HEK293 (cell line): ENCODE measurements around the gene LASP1.

ENCODE experiments used
- ATF2 ChIP-seq: fragments of 450-650 bp; formaldehyde crosslinking; IDR thresholded peaks from 2 replicates; pipeline ENCODE4 v1.5.1; 2016; ENCODE audit warnings: missing biosample characterization, missing genetic modification characterization, low read depth
- GLIS1 ChIP-seq: fragments of 450-650 bp; formaldehyde crosslinking; IDR thresholded peaks from 2 replicates; pipeline ENCODE4 v1.5.1; 2016; ENCODE audit warnings: missing biosample characterization, missing genetic modification characterization
- KLF16 ChIP-seq: fragments of 450-650 bp; formaldehyde crosslinking; IDR thresholded peaks from 2 replicates; pipeline ENCODE4 v1.5.1; 2017; ENCODE audit warnings: missing biosample characterization, missing genetic modification characterization
- KLF17 ChIP-seq: fragments of 450-650 bp; formaldehyde crosslinking; IDR thresholded peaks from 2 replicates; pipeline ENCODE4 v1.5.1; 2016; ENCODE audit warnings: missing biosample characterization, missing genetic modification characterization
- KLF9 ChIP-seq: fragments of 450-650 bp; formaldehyde crosslinking; IDR thresholded peaks from 2 replicates; pipeline ENCODE4 v1.5.1; 2016; ENCODE audit warnings: missing biosample characterization, missing genetic modification characterization, low read depth
- PRDM1 ChIP-seq: fragments of 450-650 bp; formaldehyde crosslinking; IDR thresholded peaks from 2 replicates; pipeline ENCODE4; 2016; ENCODE audit warnings: missing biosample characterization, missing genetic modification characterization
- SCRT2 ChIP-seq: fragments of 450-650 bp; formaldehyde crosslinking; IDR thresholded peaks from 2 replicates; pipeline ENCODE4 v1.5.1; 2016; ENCODE audit warnings: missing biosample characterization, missing genetic modification characterization
- ZBTB17 ChIP-seq: fragments of 450-650 bp; formaldehyde crosslinking; IDR thresholded peaks from 2 replicates; pipeline ENCODE4 v1.5.1; 2016; ENCODE audit warnings: missing biosample characterization, missing genetic modification characterization
- ZBTB20 ChIP-seq: fragments of 450-650 bp; formaldehyde crosslinking; IDR thresholded peaks from 2 replicates; pipeline ENCODE4 v1.5.1; 2016; ENCODE audit warnings: missing biosample characterization, missing genetic modification characterization
- ZBTB44 ChIP-seq: fragments of 450-650 bp; IDR thresholded peaks from 2 replicates; pipeline ENCODE4 v1.5.1; 2018; ENCODE audit warnings: missing biosample characterization, mild to moderate bottlenecking, missing genetic modification characterization
- ZBTB6 ChIP-seq: fragments of 450-650 bp; formaldehyde crosslinking; IDR thresholded peaks from 2 replicates; pipeline ENCODE4 v1.5.1; 2017; ENCODE audit warnings: missing biosample characterization, missing genetic modification characterization
- ZFHX2 ChIP-seq: fragments of 450-650 bp; formaldehyde crosslinking; conservative IDR thresholded peaks from 2 replicates; pipeline ENCODE4 v1.5.1; 2016; ENCODE audit warnings: missing biosample characterization, missing genetic modification characterization
- ZFP69B ChIP-seq: fragments of 450-650 bp; formaldehyde crosslinking; IDR thresholded peaks from 2 replicates; pipeline ENCODE4 v1.5.1; 2016; ENCODE audit warnings: missing biosample characterization, missing genetic modification characterization
- ZNF112 ChIP-seq: fragments of 450-650 bp; formaldehyde crosslinking; IDR thresholded peaks from 2 replicates; pipeline ENCODE4 v1.5.0; 2017; ENCODE audit warnings: missing biosample characterization, missing genetic modification characterization
- ZNF140 ChIP-seq: fragments of 450-650 bp; formaldehyde crosslinking; IDR thresholded peaks from 2 replicates; pipeline ENCODE4 v1.5.1; 2016; ENCODE audit warnings: missing biosample characterization, missing genetic modification characterization
- ZNF157 ChIP-seq: fragments of 450-650 bp; formaldehyde crosslinking; IDR thresholded peaks from 2 replicates; pipeline ENCODE4 v1.5.1; 2016; ENCODE audit warnings: missing biosample characterization, missing genetic modification characterization
- ZNF16 ChIP-seq: fragments of 450-650 bp; formaldehyde crosslinking; IDR thresholded peaks from 2 replicates; pipeline ENCODE4 v1.5.1; 2016; ENCODE audit warnings: low read depth, missing biosample characterization, missing genetic modification characterization
- ZNF19 ChIP-seq: fragments of 450-650 bp; formaldehyde crosslinking; IDR thresholded peaks from 2 replicates; pipeline ENCODE4; 2016; ENCODE audit warnings: missing biosample characterization, missing genetic modification characterization, low read depth
- ZNF335 ChIP-seq: fragments of 450-650 bp; formaldehyde crosslinking; conservative IDR thresholded peaks from 2 replicates; pipeline ENCODE4 v1.5.1; 2016; ENCODE audit warnings: missing biosample characterization, missing genetic modification characterization
- ZNF350 ChIP-seq: fragments of 450-650 bp; formaldehyde crosslinking; IDR thresholded peaks from 2 replicates; pipeline ENCODE4 v1.5.0; 2017; ENCODE audit warnings: missing biosample characterization, mild to moderate bottlenecking, missing genetic modification characterization
- ZNF362 ChIP-seq: fragments of 450-650 bp; formaldehyde crosslinking; IDR thresholded peaks from 2 replicates; pipeline ENCODE4 v1.5.1; 2016; ENCODE audit warnings: missing biosample characterization, missing genetic modification characterization
- ZNF404 ChIP-seq: fragments of 450-650 bp; formaldehyde crosslinking; IDR thresholded peaks from 2 replicates; pipeline ENCODE4 v1.5.1; 2017; ENCODE audit warnings: missing biosample characterization, missing genetic modification characterization
- ZNF488 ChIP-seq: fragments of 450-650 bp; formaldehyde crosslinking; IDR thresholded peaks from 2 replicates; pipeline ENCODE4 v1.5.1; 2016; ENCODE audit warnings: missing biosample characterization, missing genetic modification characterization
- ZNF521 ChIP-seq: fragments of 450-650 bp; formaldehyde crosslinking; IDR thresholded peaks from 2 replicates; pipeline ENCODE4 v1.5.1; 2017; ENCODE audit warnings: missing biosample characterization, mild to moderate bottlenecking, missing genetic modification characterization
- ZNF560 ChIP-seq: fragments of 450-650 bp; formaldehyde crosslinking; IDR thresholded peaks from 2 replicates; pipeline ENCODE4 v1.5.1; 2017; ENCODE audit warnings: missing biosample characterization, missing genetic modification characterization, borderline replicate concordance
- ZNF571 ChIP-seq: fragments of 450-650 bp; formaldehyde crosslinking; IDR thresholded peaks from 2 replicates; pipeline ENCODE4 v1.5.0; 2017; ENCODE audit warnings: missing biosample characterization, missing genetic modification characterization
- ZNF701 ChIP-seq: fragments of 450-650 bp; formaldehyde crosslinking; IDR thresholded peaks from 2 replicates; pipeline ENCODE4 v1.5.1; 2016; ENCODE audit warnings: missing biosample characterization, missing genetic modification characterization
- ZNF768 ChIP-seq: fragments of 450-650 bp; formaldehyde crosslinking; IDR thresholded peaks from 2 replicates; pipeline ENCODE4 v1.5.1; 2018; ENCODE audit warnings: missing biosample characterization, mild to moderate bottlenecking, missing genetic modification characterization
- ZSCAN18 ChIP-seq: fragments of 450-650 bp; formaldehyde crosslinking; IDR thresholded peaks from 2 replicates; pipeline ENCODE4 v1.5.1; 2016; ENCODE audit warnings: missing biosample characterization, missing genetic modification characterization
- ZSCAN5A ChIP-seq: fragments of 450-650 bp; formaldehyde crosslinking; IDR thresholded peaks from 2 replicates; pipeline ENCODE4 v1.5.1; 2016; ENCODE audit warnings: missing biosample characterization, missing genetic modification characterization

Gene LASP1

GRCh38 chr17:38870259-38871165, 654 bp downstream of the LASP1 start (continued):
- no peak for TF ChIP-seq ZNF488 (tag by site-specific recombination)
- peak; percentile 4 for TF ChIP-seq ZNF335 (tag by site-specific recombination)
- no peak for TF ChIP-seq ZNF19 (tag by site-specific recombination)
- TF ChIP-seq ZNF140, result no peak
- TF ChIP-seq ZBTB44, result no peak
- TF ChIP-seq ZBTB6 (tag by site-specific recombination), result no peak
- peak; percentile 80 for TF ChIP-seq KLF9 (tag by site-specific recombination)
- TF ChIP-seq ZNF16 (tag by site-specific recombination), result no peak
- no peak for TF ChIP-seq ZNF571 (tag by site-specific recombination)
- TF ChIP-seq ZNF157 (tag by site-specific recombination), result no peak
- TF ChIP-seq ZNF768 (tag by site-specific recombination), result no peak
- TF ChIP-seq ZNF404 (tag by site-specific recombination), result no peak
- TF ChIP-seq ZNF112 (tag by site-specific recombination), result no peak
- TF ChIP-seq KLF16 (tag by site-specific recombination), result 0 out of 2 replicates have a peak, but pooled peaks have one; percentile 64
- TF ChIP-seq ZNF350 (tag by site-specific recombination), result no peak
- TF ChIP-seq ZFHX2, result peak; percentile 19
- TF ChIP-seq ZSCAN18, result no peak
- no peak for TF ChIP-seq SCRT2 (tag by site-specific recombination)
- peak; percentile 40; the same call in 1 of the 2 replicates for TF ChIP-seq ZBTB17 (tag by site-specific recombination)
- no peak for TF ChIP-seq ZNF560 (tag by site-specific recombination)
- TF ChIP-seq ZNF362 (tag by site-specific recombination), result no peak
- peak; percentile 69 for TF ChIP-seq ZBTB20 (tag by site-specific recombination)
- no peak for TF ChIP-seq ZSCAN5A (tag by site-specific recombination)
- TF ChIP-seq ZNF701 (tag by site-specific recombination), result peak; percentile 70
- TF ChIP-seq KLF17 (tag by site-specific recombination), result peak; percentile 92
- TF ChIP-seq PRDM1, result no peak
- no peak for TF ChIP-seq ATF2 (tag by site-specific recombination)
- TF ChIP-seq ZFP69B (tag by site-specific recombination), result peak; percentile 37; the same call in 1 of the 2 replicates
- peak; percentile 37 for TF ChIP-seq GLIS1 (tag by site-specific recombination)
- TF ChIP-seq ZNF521, result no peak
